Activated naive CD4-positive, alpha-beta T cell treated with anti-CD3 and anti-CD28 coated beads, Interleukin-2, amount 50 U/mL, for 72 hours (primary cell): ENCODE results near the gene MLLT1. TPM values are rescaled to one million over a fixed set of nuclear protein-coding genes. Genes with fewer than 3 reads are reported as not detected.

Experiments
- ATAC-seq, 2 donors: fragments of 150-1000 bp; cut with Tn5 transposase; 2 replicates each; pipeline ENCODE4 v1.10.0; 2021; ENCODE audit warnings: mild to moderate bottlenecking in 2 of 2, moderate library complexity in 2 of 2
- DNase-seq, 2 donors: peaks; one replicate each; pipeline ENCODE4 v3.0.0; 2021 to 2022; ENCODE audit warnings: low spot score in 2 of 2
- H3K27ac Mint-ChIP-seq, 2 donors: one replicate each; pipeline ENCODE4 v1.8.0; 2022; ENCODE audit warnings: mild to moderate bottlenecking in 2 of 2, mixed read lengths in 2 of 2
- H3K36me3 Mint-ChIP-seq, 2 donors: one replicate each; pipeline ENCODE4 v1.8.0; 2022; ENCODE audit warnings: mixed read lengths in 2 of 2
- H3K9me3 Mint-ChIP-seq, 2 donors: one replicate each; pipeline ENCODE4 v1.8.0; 2022; ENCODE audit warnings: mixed read lengths in 2 of 2
- total RNA-seq, 2 donors: library from RNA; stranded (reverse); gene quantifications; one replicate each; pipeline ENCODE4 v1.2.3, GENCODE V29; 2022

Gene MLLT1
- total RNA-seq, 2 donors from 2014 or later = 31.8 to 48.2 TPM

DNA sequence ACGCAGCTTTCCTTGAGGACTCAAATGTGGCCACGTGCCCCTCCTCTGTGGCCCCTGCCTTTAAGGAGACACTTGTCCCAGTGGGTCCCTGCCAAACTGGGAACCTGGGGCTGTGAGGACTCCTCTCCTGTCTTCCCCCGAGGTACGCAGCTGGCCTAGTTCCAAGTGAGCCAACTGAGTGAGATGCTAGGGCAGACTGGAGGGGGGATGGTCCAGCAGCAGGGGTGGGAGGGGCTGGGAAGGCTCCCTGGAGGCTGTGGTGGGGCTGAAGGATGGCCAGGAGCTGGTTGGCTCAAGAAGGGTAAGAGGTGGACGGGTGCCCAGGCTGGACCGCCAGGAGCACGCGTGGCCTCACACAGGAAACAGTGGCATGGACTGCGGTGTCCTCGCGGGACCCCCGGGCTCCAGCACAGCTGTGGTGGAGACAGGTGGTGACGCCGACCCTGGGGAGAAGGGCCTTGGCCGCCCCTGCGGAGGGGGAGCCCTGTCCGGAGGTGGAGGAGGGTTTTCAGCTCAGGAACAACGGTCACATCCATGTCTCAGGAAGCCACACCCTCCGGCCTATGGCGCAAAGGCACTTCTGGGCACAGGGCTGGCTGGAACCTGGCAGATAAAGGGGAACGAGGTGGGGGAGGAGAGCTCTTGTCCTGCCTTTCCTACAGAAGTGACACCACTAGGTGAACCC lies 45.8 kb downstream of the MLLT1 start:
- ATAC-seq (no peak), DNase-seq (no peak)
- Mint-ChIP-seq H3K9me3 (no peaks in the 10 kb centered on the region), H3K27ac (peak overlapping the region in 1 of 2 donors; percentile 22), H3K36me3 (no peaks in the 10 kb centered on the region)

DNA sequence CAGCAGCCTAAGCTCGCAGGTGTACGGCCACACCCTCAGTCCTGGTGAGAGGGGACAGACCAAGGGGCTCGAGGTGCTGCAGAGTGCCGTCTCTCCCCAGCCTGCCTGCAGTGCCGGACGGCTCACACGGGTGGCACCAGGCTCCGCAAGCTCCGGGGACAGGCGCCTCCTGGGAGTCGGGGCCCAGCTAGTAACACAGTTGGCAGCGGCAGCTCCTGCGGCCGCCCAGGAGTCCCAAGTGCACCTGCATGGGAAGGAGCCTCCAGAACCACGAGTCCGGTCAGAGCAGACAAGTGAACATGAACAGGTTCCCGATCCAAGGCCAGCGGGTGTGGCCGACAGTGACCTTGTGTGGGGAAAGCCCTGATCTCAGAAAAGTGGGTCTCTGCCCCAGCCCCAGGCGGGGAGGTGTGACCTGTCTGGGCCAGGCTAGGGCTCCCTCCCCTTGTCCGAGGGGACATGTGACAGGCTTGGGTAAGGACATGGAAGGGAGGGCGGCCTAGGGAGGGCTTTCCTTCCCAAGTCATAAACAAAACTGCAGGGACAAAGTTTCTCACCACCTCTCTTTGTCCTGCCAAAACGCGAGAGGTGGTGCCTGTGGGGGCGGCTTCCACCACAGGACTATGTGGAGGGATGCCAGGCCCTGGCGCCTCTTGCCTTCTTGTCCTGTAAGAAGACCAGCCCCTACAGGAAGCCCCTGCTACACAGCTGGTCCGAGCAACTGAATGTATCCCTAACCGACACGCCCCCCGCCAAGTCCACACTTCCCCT lies 46.5 kb downstream of the MLLT1 start:
- Mint-ChIP-seq H3K27ac (peak overlapping the region in 1 of 2 donors; percentile 22), H3K36me3 (no peaks in the 10 kb centered on the region), H3K9me3 (no peaks in the 10 kb centered on the region)
- DNase-seq (no peak), ATAC-seq (no peak)

DNA sequence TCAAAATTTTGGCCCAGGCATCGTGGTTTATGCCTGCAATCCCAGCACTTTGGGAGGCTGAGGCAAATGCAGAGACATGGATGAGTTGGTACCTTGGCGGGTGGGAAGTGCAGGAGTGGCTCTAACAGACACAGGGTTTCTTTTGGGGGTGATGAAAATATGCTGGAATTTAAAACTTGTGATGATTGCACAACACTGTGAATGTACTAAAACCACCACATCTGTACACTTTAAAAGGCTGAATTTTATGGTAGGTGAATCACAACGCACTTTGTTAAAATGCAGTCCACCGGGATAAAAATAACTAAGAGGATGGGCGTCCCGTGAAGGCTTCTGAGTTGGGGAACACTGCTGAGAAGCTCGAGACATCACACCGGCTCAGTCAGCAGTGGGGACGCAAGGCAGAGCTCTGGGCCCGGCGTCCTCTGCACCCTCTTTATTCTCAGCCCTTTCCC lies 47.1 kb downstream of the MLLT1 start:
- H3K27ac Mint-ChIP-seq = peak overlapping the region in 1 of 2 donors; percentile 75

DNA sequence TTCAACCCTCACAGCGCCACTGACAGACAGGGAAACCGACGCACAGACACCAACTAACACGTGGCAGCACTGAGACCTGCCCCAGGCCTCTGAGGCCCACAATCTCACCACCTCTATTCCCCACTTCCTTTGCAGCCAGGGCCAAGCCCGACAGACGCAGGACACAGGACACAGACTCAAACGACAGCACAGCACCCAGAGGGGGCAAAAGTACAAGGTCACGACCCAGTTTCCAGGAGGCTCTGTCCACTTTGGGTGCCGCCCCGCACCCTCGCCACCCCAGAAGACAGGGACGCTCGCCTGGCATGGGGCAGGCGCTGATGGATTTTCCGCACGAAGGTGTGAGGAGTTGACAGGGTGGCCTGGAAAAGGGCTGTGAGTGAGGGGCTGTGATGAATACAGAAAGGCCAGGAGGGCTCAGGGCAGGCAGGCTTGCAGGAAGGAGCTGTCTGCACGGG lies 48.8 kb downstream of the MLLT1 start:
- Mint-ChIP-seq H3K9me3 (no peaks in the 10 kb centered on the region), H3K36me3 (no peaks in the 10 kb centered on the region), H3K27ac (peak overlapping the region in 1 of 2 donors; percentile 60)
- DNase-seq (no peak), ATAC-seq (no peak)

More for the DNA sequence above, 47.1 kb downstream of the MLLT1 start:
- DNase-seq (no peak), ATAC-seq (no peak)
- Mint-ChIP-seq H3K9me3 (no peaks in the 10 kb centered on the region), H3K36me3 (no peaks in the 10 kb centered on the region)

DNA sequence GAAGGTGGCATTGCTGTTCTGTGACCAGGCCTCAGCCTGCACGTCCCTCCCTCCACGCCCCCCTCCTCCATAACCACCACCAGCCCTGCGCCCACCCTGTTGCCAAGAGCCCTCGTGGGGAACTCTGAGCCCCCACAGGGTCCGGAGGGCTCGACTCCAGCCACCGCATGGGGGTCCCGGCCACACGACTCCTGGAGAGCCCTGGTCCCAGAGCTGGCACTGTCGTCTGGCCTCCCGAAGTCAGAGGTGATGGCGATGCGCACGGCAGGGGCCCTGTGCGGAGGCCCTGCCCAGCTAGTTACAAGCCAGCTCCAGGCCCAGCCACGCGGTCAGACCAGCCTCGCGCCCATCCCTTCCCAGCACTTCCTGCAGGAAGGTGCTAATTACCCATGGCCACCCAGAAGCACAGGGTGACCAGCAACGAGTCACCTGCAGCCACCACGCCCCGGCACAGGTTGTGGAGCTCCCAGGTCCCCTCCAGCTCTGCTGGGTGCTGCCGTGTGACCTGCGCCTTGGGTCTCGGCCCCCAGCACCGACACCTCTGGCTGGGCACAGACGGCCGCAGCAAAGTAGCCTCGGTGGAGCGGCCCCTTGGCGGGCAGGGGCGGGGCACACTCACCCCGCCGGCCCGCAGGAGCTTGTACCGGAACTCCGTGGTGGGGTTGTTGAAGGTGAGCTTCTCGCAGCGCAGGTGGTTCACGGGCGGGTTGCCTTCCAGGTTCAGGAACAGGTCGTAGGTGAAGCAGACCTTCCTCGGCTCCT lies 49.6 kb downstream of the MLLT1 start:
- DNase-seq (no peak), ATAC-seq (no peak)
- Mint-ChIP-seq H3K27ac (peak overlapping the region in 1 of 2 donors; percentile 60), H3K9me3 (no peaks in the 10 kb centered on the region), H3K36me3 (no peaks in the 10 kb centered on the region)

DNA sequence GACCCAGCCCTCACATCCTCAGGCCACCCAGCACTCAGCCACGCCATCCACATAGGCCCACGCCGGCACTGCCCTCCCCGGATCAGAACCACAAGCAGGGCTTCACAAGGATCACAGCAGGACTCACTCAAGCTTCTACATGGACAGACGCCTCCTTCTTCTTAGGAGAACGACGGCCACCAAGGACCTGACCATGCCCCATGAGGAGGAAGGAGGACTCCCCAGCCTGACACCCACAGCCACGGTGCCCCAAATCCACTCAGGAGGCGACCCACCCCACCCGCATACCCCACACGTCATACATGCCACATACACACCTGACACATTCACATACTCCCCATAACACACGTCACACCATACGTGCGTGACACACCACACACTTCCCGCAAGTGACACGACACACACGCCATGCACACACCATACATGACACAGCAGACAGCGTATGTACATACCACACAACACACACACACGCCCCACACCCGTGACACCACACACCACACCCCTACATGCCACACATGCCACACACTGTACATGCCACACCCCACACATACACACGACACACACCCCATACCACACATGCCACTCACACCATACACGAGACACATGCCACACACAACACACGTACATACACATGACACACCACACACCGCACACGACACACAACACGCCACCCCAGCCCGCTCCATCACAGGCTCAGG lies 50.4 kb downstream of the MLLT1 start:
- Mint-ChIP-seq H3K9me3 (no peaks in the 10 kb centered on the region), H3K36me3 (no peaks in the 10 kb centered on the region), H3K27ac (peak overlapping the region; percentile 1)
- ATAC-seq (no peak), DNase-seq (no peak)

DNA sequence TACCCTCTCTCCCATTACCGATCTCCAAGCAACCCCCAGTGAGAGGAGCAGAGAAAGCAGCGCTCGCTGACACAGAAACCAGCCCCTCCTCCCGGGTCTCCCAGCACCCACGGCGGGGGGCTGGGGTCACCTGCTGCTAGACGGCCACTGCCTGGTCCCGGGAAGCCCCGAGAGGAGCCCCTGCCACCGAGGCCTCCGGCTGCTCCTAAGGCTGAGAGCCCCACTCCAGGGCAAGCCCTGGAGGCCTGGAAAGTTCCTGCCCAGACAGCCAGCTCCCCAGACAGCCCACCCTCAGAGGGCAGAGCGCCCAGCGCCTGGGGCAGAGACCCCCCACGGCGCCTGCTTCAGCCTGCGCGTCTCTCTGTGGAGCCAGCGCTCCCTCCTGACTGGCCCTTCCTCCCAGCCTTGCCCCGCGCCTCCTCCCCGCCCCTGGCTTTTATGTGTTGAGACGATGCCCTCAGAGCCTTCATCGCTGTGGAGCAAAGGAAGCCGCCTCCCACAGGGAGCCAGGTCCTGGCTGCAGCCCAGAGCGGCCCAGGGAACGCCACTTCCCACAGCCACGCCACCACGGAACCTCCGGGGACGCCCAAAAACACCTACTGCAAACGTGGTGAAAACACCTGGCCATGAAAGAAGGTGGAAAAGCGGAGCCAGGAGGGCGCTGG lies 51.1 kb downstream of the MLLT1 start:
- DNase-seq (no peak), ATAC-seq (no peak)
- no peak overlapping the region for H3K27ac Mint-ChIP-seq
- no peaks in the 10 kb centered on the region for H3K36me3 Mint-ChIP-seq
- no peaks in the 10 kb centered on the region for H3K9me3 Mint-ChIP-seq

DNA sequence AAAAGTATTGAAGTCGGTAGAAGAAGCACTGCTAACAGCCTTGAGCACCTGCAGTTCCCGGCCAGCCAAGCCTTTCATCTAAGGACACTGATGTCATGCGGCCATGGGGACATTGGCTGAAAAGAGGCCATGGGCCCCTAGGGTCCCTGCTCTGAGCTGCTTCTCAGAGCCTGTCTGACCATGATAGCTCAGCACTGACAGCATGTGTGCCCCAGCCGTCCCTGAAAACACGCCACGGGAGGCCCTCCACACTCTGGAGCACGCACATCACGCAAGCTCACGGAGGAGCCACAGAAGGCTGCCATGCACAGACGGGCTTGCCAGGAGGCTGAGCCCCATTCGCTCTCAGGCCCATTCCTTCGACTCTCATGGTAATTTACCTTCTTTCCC lies 51.8 kb downstream of the MLLT1 start:
- DNase-seq (no peak), ATAC-seq (no peak)
- Mint-ChIP-seq H3K9me3 (no peaks in the 10 kb centered on the region), H3K36me3 (no peaks in the 10 kb centered on the region), H3K27ac (no peak overlapping the region)

DNA sequence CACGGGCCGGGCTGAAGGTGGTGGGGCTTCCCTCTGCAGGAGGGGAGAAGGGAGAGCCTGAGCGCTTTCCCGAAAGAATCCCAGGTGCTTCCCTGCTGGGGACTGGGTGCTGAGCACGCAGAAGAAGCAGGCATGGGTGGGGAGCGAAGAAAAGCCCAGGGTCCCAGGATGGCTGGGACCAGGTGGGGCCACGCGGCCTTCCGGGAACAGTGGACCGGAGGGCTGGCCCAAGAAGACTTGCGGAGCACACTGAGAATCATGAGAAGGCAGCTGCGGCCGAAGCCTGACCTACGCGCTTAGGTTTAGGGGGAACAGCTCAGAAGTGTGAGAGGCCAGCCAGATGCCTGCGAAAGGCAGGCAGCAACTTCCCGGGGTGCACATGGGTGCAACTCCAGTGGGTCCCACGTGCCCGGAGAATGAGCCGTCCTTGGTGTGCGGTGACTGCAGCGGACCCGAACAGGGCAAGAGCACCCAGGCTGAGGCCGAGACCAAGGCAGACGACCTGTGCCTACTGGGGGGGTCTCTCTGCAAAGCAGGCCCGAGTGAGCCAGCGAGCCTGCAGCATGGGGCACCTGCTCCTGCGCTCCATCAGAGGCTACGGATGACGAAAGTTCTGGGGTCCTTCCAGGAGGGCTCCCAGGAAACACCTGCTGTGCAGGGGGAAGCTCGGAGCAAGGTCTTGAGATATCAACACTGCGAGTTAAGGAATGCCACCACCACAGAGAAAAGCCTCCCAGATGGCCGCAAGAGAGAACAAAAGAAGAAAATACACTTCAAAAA lies 52.4 kb downstream of the MLLT1 start:
- Mint-ChIP-seq H3K9me3 (no peaks in the 10 kb centered on the region), H3K27ac (no peak overlapping the region), H3K36me3 (no peaks in the 10 kb centered on the region)
- DNase-seq (no peak), ATAC-seq (no peak)

DNA sequence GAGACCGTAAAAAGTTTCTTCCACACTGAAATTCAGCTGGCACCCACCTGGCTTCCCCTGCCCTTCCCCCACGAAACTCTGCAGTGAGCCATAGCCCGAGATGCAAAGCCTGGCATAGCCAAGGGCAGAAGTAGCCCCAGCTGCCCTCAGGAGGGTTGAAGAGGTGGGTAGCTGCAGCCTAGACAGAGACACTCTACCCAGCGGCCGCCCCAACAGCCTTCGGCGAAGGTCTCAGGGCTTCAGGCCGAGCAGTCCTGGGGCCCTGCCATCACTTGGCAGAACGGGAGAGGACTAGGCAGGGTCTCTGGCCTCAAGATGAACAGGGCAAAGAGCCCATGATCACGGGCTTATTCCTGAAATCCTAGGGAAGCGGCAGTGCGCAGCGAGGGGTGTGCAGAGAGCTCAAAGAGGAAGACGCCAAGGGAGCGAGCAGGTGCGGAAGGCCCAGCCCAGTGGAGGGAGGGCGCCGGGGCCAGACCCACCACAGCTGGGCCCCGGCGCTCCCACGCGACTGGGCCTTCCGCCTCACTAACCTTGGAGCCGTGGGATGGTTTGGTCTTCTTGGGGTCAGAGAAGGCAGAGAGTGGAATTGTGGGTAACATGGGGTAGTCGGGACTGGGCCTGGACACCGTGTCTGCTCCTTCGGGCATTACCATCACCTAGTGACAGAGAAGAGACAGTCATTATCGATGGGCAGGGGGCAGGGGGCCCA lies 53.2 kb downstream of the MLLT1 start:
- no peak for DNase-seq
- Mint-ChIP-seq H3K27ac (peak overlapping the region in 1 of 2 donors; percentile 78), H3K36me3 (no peaks in the 10 kb centered on the region), H3K9me3 (no peaks in the 10 kb centered on the region)
- ATAC-seq = no peak

DNA sequence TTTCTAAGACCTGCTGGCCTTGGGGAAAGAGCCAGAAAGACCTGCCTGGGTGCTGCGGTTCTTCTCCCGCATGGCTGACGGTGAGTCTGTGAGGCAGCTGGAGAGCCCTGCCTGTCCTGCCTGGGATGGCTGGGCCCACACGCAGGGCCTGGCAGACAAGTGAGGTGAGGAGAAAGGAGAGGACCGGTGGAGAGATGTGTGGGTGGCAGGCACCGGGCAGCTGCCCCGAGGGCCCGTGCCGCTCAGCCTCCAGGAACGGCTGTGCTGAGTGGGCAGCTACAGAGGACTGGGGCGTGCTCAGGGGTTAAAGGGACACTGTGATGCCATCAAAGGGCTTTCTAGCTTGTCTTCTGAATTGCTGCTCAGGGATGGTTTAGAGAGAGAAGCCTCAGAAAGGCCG lies 53.8 kb downstream of the MLLT1 start:
- ATAC-seq = no peak
- peak overlapping the region in 1 of 2 donors; percentile 68 for H3K27ac Mint-ChIP-seq

DNA sequence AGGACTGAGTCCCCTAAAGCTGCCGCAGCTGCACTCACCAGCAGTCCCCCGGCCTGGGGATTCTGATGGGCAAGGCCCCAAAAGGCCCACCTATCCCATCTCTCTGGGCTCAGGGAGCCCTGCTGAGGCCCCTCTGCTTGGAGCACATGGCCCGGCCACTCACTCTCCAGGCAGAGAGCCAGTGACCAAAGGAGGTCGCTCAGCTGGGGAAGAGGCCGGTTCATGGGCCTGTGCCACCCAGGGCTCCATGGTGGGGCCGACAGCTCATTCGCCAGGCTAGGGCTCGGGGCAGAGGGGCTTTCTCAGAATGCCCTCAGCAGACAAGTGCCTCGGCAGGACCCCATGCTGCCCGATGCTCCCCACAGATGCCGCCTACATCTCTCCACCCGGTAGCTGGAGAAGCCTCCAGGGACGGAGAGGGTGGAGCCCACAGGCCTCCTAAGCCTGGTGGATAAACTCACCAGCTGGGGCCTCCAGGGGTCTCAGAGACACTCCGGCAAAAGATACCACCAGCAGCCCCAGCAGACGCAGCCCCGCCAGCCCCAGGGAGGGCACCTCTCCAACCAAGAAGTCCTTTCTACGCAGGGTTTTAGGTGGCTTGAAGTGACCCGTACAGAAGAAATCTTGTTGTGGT lies 54.4 kb downstream of the MLLT1 start:
- DNase-seq = no peak
- no peak for ATAC-seq
- H3K27ac Mint-ChIP-seq = no peak overlapping the region
- no peaks in the 10 kb centered on the region for H3K36me3 Mint-ChIP-seq
- H3K9me3 Mint-ChIP-seq = no peaks in the 10 kb centered on the region

More for the DNA sequence above, 53.8 kb downstream of the MLLT1 start:
- Mint-ChIP-seq H3K9me3 (no peaks in the 10 kb centered on the region), H3K36me3 (no peaks in the 10 kb centered on the region)
- no peak for DNase-seq

DNA sequence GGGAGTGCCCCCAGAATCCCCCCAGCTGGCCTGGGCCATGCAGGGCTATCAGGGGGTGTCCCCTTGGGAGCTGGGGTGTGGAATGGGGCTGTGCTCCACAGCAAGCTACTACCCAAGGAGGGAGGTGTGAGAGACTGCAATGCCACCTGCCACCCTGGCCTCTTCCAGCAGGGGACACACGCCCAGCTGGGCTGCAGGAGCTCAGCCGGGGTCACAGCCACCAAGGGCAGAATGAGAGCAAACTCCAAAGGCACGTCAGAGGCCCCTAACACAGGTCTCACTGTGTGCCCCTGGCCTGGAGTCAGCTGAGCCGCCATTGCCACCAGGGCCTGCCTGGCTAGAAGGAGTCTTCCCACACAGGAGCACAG lies 55.5 kb downstream of the MLLT1 start:
- H3K27ac Mint-ChIP-seq = no peak overlapping the region
- no peak for DNase-seq
- no peak for ATAC-seq
- H3K36me3 Mint-ChIP-seq = no peaks in the 10 kb centered on the region
- no peaks in the 10 kb centered on the region for H3K9me3 Mint-ChIP-seq

DNA sequence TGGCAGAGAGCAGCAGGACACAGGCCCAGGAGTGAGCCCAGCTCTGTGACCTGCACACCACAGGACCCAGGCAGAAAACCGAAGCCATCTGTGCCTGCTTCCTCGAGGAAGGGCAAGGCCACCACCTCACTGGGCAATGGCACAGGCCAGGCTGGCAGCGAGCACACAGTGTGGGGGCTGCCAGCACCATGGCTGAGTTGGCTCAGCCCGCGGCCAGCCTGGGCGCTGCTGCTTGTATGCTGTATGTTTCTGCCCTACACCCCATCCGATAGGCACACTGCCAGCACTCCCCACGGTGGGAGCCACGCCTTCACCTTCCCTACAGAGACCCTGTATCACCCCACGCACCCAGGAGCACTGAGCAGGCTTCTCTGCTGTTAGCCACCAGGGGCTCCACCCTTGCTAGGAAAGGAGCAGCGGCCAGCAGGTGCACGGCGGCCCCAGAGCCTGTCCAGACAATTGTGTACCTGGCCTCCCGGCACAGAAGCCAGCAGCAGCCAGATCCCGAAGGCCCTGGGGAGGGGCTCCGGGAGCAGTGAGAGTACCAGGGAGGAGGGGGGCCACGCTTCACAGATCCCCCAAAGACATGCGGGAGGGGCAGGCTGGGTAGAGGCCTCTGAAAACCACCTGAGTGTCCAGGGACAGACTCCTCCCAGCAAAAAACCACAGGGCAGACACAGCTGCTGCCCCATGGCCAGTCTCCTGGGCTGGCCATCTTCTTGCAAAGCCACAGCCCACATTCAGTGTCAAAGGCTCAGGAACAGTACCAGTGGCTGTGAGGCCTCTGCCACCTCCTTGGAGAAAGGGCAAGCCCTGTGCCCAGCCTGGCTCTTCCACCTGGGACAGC lies 56.1 kb downstream of the MLLT1 start:
- Mint-ChIP-seq H3K36me3 (no peaks in the 10 kb centered on the region), H3K9me3 (no peaks in the 10 kb centered on the region), H3K27ac (peak overlapping the region in 1 of 2 donors; percentile 74)
- ATAC-seq (no peak), DNase-seq (no peak)
